ENCODE results near the gene CDKAL1. TPM values are rescaled to one million over a fixed set of nuclear protein-coding genes. Genes with fewer than 3 reads are reported as not detected.
A peak's percentile ranks its signal among the peaks of the same experiment; 100 is the strongest.

CDKAL1 gene
- polyA plus RNA-seq, 2 of the 4 experiments (the other 2 are of a cell fraction), result 4.7 to 8.3 TPM

- no peak for ATAC-seq
- WGBS (ENCODE audit: missing lambda C conversion rate), result 94% methylated on average over 7 of the region's 7 CpGs
These were observed 505.7 kb downstream of the CDKAL1 start for GRCh38 chr6:21039926-21040325.

DNA sequence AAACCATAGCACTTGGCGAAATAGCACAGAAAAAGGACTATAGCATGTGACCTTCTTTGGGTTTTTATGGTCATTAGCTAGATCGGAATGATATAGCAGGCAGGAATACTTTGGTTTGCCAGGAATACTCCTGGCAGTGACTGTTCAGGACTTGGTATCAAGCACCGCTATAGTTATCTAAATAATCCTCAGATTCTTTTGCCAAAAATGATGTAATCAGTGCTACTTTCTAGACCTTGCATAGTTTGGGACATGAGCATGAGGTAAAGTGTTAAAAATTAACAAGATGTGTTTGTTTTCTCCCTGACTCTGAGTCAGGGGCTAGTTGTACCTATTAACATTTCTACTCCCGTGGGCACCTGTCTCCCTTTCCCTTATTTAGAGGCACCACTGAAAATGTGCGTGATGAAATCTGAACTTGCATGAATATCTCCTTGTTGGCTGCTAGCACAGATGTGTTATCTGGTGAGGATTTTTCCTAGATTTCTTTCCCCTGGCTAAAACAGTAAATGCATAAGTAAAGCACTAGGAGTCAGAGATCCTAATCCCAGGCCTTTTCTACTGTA is 511.0 kb downstream of the CDKAL1 start:
- Histone ChIP-seq H3K9me3 (no peaks in the 10 kb centered on the region), H3K27ac (peak overlapping the region; percentile 15 to 54; a peak in 5 of 6 replicates), H3K4me1 (peaks cover 26% of the 10 kb centered on the region), H3K4me2 (peak overlapping the region; percentile 62), H3K4me3 (no peak overlapping the region)
- FAIRE-seq (no peak), ATAC-seq (peak in 1 of 2 experiments; percentile 54; a peak in 3 of 6 replicates), DNase-seq (ENCODE audit: low read depth in 1 of 2, low spot score in 1 of 2) (peak in 1 of 2 experiments; percentile 21)
- ChIA-PET POLR2A (no interaction called here), CTCF (no interaction called here)
- TF ChIP-seq MAX (IDR thresholded peaks at IDR 0.05), result no peak
- no peak for TF ChIP-seq HOXB5 (CRISPR knock-in tag; IDR thresholded peaks at IDR 0.05)
- TF ChIP-seq GATA3 (IDR thresholded peaks at IDR 0.05; ENCODE audit: borderline replicate concordance), result peak; percentile 15; the same call in 1 of the 2 replicates
- TF ChIP-seq TP53 (CRISPR knock-in tag; IDR thresholded peaks at IDR 0.05), result no peak
- no peak for TF ChIP-seq HDAC2 (IDR thresholded peaks at IDR 0.05)
- TF ChIP-seq JUNB (IDR thresholded peaks at IDR 0.05), result 0 out of 2 replicates have a peak, but pooled peaks have one; percentile 26
- WGBS (ENCODE audit: missing lambda C conversion rate), result 45% methylated on average over 5 of the region's 5 CpGs

More at GRCh38 chr6:21039926-21040325, 505.7 kb downstream of the CDKAL1 start:
- Histone ChIP-seq H3K9me3 (no peaks in the 10 kb centered on the region), H3K4me1 (peaks cover 6% of the 10 kb centered on the region), H3K4me2 (no peak overlapping the region), H3K4me3 (no peak overlapping the region), H3K27ac (no peak overlapping the region)
- ChIA-PET POLR2A (no interaction called here), CTCF (no interaction called here)
- DNase-seq (ENCODE audit: low read depth in 1 of 2, low spot score in 1 of 2), result no peak
- TF ChIP-seq FOXS1 (CRISPR knock-in tag; IDR thresholded peaks at IDR 0.05) (no peak), RCOR1 (IDR thresholded peaks at IDR 0.05; ENCODE audit: low read depth, low read length) (no peak), MAZ (IDR thresholded peaks at IDR 0.05; ENCODE audit: borderline replicate concordance, low read depth, low read length) (no peak), MAX (IDR thresholded peaks at IDR 0.05) (no peak), KDM5A (IDR thresholded peaks at IDR 0.05) (no peak), POLR2A (IDR thresholded peaks at IDR 0.05; ENCODE audit: low read length) (no peak), RAD21 (conservative IDR thresholded peaks at IDR 0.05 in 1 of 2, IDR thresholded peaks at IDR 0.05 in 1 of 2) (no peak), EHMT2 (IDR thresholded peaks at IDR 0.05; ENCODE audit: low read depth) (no peak), HOXA7 (CRISPR knock-in tag; IDR thresholded peaks at IDR 0.05) (no peak), NFE2L2 (conservative IDR thresholded peaks at IDR 0.05; ENCODE audit: low read length) (no peak), BCL3 (IDR thresholded peaks at IDR 0.05) (no peak), POLR2AphosphoS2 (conservative IDR thresholded peaks at IDR 0.05; ENCODE audit: low read length) (no peak)
- no peak for FAIRE-seq

DNA sequence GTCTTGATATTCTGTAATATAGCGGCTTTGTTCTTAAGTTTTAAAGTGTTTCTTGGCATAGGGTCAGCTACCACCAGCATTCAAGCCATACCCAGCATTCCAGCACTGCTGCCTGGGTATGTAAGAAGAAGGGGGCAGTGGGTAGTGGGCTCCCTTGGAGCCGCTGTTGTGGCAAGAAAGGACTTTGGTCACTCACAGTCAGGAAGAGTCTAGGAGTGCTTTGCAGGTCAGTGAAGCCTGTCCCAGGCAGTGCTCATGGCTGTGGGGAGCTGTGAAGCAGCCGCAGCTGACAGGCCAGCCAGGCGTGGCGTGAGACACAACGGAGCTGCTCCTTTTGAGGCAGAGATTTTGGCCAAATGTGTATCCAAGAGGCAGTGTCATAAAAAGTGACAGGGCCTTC is 512.0 kb downstream of the CDKAL1 start:
- Histone ChIP-seq H3K27ac (peak overlapping the region in 1 of 2 experiments; percentile 54; a peak in 3 of 6 replicates), H3K4me2 (no peak overlapping the region), H3K4me3 (no peak overlapping the region), H3K9me3 (no peaks in the 10 kb centered on the region), H3K4me1 (peaks cover 26% of the 10 kb centered on the region)
- ChIA-PET CTCF (no interaction called here), POLR2A (no interaction called here)
- TF ChIP-seq NFE2L2 (conservative IDR thresholded peaks at IDR 0.05; ENCODE audit: low read length) (no peak), BHLHE40 (IDR thresholded peaks at IDR 0.05; ENCODE audit: low read depth, low read length) (no peak), TFCP2L1 (CRISPR knock-in tag; IDR thresholded peaks at IDR 0.05) (no peak), BCL3 (IDR thresholded peaks at IDR 0.05) (no peak), HOXA7 (CRISPR knock-in tag; IDR thresholded peaks at IDR 0.05) (no peak), CHD4 (IDR thresholded peaks at IDR 0.05; ENCODE audit: borderline replicate concordance) (no peak), MAFK (IDR thresholded peaks at IDR 0.05; ENCODE audit: partially characterized antibody) (no peak), RNF2 (IDR thresholded peaks at IDR 0.05; ENCODE audit: borderline replicate concordance, low read depth) (no peak), EHF (CRISPR knock-in tag; IDR thresholded peaks at IDR 0.05) (no peak), JUN (IDR thresholded peaks at IDR 0.05) (no peak), HDAC2 (IDR thresholded peaks at IDR 0.05) (no peak), ZC3H11A (IDR thresholded peaks at IDR 0.05) (no peak), ZFP36 (IDR thresholded peaks at IDR 0.05; ENCODE audit: borderline replicate concordance, partially characterized antibody) (no peak), EHMT2 (IDR thresholded peaks at IDR 0.05; ENCODE audit: low read depth) (no peak), EP300 (IDR thresholded peaks at IDR 0.05) (no peak), NPAS2 (CRISPR knock-in tag; IDR thresholded peaks at IDR 0.05; ENCODE audit: borderline replicate concordance) (no peak), ZNF302 (CRISPR knock-in tag; IDR thresholded peaks at IDR 0.05) (no peak), MYC (IDR thresholded peaks at IDR 0.05; ENCODE audit: borderline replicate concordance, low read length) (no peak), RCOR1 (IDR thresholded peaks at IDR 0.05; ENCODE audit: low read depth, low read length) (no peak)
- TF ChIP-seq, protein P1, sequence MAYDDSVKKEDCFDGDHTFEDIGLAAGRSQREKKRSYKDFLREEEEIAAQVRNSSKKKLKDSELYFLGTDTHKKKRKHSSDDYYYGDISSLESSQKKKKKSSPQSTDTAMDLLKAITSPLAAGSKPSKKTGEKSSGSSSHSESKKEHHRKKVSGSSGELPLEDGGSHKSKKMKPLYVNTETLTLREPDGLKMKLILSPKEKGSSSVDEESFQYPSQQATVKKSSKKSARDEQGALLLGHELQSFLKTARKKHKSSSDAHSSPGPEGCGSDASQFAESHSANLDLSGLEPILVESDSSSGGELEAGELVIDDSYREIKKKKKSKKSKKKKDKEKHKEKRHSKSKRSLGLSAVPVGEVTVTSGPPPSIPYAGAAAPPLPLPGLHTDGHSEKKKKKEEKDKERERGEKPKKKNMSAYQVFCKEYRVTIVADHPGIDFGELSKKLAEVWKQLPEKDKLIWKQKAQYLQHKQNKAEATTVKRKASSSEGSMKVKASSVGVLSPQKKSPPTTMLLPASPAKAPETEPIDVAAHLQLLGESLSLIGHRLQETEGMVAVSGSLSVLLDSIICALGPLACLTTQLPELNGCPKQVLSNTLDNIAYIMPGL (CRISPR knock-in tag; IDR thresholded peaks at IDR 0.05; ENCODE audit: borderline replicate concordance), result no peak
- DNase-seq (ENCODE audit: low read depth in 1 of 2, low spot score in 1 of 2) (no peak), ATAC-seq (no peak), FAIRE-seq (no peak)
- WGBS (ENCODE audit: missing lambda C conversion rate), result 97% methylated on average over 5 of the region's 6 CpGs
